HuH-7.5 (cell line): ENCODE measurements around the gene PLEKHJ1.

Source experiments
- DNase-seq: peaks from one replicate; pipeline ENCODE4 v3.0.0; 2011; ENCODE audit warnings: low spot score

Gene PLEKHJ1

DNA sequence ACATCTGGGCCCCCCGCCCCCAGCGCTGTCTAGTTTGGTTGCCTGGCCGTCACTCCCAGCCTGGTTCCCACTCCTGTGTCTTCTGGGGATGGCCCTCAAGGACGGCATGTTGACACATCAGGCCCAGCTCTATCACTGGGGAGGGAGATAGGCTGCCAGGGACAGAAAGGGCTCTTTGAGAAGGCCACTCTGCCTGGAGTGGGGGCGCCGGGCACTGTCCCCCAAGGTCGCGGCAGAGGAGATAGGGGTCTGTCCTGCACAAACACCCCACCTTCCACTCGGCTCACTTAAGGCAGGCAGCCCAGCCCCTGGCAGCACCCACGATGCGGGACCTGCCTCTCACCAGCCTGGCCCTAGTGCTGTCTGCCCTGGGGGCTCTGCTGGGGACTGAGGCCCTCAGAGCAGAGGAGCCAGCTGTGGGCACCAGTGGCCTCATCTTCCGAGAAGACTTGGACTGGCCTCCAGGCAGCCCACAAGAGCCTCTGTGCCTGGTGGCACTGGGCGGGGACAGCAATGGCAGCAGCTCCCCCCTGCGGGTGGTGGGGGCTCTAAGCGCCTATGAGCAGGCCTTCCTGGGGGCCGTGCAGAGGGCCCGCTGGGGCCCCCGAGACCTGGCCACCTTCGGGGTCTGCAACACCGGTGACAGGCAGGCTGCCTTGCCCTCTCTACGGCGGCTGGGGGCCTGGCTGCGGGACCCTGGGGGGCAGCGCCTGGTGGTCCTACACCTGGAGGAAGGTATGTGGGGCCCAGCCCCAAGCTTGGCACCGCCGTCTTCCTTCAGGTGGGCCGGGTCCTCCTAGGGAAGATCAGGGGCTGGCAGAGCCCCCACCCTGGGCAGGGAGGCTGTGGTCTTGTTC is 13.1 kb upstream of the PLEKHJ1 start, which contains the start of gene AMH:
Gene AMH (plus strand): TSS at position 314 of the 857 bp plus-strand sequence. CDS start 10 bp downstream, at position 324.
- no peak for DNase-seq

DNA sequence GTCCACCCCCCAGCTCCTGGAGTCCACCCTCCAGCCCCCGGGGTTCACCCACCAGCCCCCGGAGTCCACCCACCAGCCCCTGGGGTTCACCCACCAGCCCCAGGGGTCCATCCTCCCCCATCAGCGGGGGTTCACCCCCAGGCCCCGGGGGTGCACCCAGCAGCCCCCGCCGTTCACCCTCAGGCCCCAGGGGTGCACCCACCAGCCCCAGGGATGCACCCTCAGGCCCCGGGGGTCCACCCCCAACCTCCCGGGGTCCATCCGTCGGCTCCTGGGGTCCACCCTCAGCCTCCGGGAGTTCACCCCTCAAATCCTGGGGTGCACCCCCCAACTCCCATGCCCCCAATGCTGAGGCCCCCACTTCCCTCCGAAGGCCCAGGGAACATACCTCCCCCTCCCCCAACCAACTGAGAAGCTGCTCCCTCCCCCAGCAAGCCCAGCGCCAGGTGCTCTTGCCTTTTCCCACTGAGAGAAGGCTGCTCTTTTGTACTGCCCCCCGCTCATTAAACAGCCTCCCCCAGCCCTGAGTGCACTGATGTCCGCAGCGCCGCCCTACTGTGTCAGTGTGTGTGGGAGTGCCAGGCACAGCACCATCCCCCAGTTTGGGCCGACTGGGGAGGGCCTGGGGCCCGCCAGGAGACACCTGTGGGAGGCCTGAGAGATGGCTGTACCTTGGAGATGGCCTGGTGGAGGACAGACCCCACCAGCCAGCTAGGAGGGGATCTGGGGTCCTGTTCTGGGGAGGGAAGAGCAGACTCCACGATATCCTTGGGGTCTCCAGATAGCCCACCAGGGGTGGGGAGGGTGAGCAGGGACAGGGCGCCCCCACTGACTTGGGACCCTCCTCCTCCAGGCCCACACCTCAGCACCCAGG is 12.2 kb upstream of the PLEKHJ1 start:
- no peak for DNase-seq

DNA sequence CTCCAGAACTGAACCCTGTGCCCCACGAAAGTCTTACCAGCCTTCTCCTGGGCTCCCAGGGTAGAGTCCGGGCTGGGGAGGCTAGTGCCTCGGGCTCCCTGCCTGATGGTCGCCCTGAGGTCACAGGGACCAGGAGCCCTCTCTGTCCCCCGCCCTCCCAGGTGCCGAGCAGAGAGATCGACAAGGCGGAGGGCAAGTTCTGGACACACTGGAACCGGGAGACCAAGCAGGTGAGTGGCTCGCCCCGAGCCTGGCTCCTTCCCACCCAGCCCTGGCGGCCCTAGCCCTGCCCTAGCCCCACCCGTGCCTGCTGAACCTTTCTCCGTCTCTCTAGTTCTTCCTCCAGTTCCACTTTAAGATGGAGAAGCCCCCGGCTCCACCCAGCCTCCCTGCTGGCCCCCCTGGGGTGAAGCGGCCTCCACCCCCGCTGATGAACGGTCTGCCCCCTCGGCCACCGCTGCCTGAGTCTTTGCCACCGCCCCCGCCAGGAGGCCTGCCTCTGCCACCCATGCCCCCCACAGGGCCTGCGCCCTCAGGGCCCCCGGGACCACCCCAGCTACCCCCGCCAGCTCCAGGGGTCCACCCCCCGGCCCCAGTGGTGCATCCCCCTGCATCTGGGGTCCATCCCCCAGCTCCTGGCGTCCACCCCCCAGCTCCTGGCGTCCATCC is 11.4 kb upstream of the PLEKHJ1 start:
- DNase-seq: no peak

DNA sequence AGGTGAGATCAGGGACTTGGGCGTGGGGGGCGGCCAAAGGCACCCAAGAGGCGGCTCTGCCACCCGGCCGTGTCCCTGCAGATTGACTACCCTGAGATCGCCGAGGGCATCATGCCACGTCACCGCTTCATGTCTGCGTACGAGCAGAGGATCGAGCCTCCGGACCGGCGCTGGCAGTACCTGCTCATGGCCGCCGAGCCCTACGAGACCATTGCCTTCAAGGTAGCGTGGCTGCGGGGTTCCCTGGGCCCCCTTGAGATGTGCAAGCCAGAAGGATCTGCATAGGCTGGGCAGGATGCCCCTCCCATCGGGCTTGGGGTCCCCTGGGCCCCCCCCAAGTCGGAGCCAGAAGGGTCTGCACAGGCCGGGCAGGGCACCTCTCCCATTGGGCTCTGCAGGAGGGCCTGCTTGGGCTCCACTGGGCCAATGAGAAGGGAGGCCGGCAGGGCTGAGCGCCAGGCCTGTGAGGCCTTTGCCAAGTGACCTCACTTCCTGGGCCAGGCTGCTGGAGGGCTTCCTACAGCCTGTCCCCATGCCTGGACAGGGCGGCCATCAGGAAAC is 10.8 kb upstream of the PLEKHJ1 start:
- no peak for DNase-seq

DNA sequence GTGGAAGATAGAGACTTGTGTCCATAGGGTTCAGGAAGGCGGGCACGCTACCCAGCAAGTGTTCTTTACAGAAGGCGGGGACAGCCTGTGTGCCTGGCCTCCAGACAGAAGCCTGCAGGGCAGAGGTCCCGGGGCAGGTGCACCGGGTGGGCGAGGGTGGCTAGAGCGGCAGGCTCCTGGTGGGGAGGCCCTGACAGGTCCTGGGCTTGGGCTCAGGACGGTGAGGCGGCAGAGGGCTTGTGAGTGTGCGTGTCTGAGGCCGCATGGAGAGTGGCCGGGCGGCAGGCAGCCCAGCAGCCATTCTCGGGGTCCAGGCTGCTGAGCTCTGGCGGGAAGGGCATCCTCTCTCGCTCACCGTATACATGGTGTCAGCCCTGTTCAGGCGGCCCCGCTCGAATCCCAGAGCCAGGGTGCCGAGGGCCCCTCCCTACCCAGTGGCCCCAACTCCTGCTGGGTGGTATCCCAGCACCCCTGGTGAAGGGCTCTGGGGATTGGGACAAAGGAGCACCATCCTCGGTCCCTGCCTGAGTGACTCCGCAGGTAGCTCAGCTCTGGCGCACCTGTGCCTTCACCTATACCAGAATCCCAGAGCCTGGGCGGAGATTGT is 10.0 kb upstream of the PLEKHJ1 start:
- DNase-seq: no peak

DNA sequence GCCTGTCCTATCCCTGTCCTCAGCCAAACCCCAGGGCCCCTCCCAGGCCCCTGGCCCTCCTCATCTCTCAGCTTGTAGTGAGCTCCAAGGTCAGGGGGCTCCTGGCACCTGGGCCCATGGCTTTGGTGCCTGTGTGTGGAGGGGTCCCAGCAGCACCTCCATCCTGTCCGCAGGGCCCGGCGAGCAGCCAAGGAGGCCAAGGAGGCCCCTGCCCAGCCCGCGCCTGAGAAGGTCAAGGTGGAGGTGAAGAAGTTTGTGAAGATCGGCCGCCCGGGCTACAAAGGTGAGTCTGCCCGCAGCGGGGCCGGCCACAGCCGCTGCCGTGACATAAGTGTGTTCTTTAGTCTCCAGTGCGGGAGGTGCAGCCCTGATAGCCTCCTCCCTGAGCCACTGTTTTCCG is 9.1 kb upstream of the PLEKHJ1 start:
- no peak for DNase-seq

DNA sequence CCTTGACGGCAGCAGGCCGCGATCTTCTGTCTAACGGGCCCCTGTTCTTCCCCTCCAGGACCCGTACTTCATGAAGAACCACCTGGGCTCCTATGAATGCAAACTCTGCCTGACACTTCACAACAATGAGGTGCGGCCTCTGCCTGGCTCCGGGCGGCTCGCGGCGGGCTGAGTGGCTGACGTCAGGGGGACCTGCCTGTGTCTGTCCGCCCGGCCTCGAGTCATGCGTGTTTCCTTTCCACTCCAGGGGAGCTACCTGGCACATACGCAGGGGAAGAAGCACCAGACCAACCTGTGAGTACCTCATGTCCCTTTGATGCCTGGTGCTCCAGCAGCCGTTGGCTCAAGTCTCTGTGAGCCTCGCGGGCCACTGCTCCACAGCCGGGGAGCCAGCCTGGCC is 8.4 kb upstream of the PLEKHJ1 start:
- no peak for DNase-seq

DNA sequence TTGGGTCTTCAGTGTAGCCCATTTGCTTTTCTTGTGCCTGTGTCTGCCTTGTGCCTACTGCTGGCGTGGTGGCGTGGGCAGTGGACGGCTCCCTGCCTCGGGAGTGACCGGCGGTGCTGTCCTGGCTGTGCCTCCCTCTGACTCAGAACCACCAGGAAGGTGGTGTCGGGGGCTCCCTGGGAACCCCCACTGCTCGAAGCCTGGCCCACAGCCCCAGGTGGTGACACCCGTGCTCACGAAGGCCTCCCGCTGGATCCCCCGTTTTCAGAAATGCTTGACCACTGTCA is 7.9 kb upstream of the PLEKHJ1 start:
- DNase-seq: no peak

DNA sequence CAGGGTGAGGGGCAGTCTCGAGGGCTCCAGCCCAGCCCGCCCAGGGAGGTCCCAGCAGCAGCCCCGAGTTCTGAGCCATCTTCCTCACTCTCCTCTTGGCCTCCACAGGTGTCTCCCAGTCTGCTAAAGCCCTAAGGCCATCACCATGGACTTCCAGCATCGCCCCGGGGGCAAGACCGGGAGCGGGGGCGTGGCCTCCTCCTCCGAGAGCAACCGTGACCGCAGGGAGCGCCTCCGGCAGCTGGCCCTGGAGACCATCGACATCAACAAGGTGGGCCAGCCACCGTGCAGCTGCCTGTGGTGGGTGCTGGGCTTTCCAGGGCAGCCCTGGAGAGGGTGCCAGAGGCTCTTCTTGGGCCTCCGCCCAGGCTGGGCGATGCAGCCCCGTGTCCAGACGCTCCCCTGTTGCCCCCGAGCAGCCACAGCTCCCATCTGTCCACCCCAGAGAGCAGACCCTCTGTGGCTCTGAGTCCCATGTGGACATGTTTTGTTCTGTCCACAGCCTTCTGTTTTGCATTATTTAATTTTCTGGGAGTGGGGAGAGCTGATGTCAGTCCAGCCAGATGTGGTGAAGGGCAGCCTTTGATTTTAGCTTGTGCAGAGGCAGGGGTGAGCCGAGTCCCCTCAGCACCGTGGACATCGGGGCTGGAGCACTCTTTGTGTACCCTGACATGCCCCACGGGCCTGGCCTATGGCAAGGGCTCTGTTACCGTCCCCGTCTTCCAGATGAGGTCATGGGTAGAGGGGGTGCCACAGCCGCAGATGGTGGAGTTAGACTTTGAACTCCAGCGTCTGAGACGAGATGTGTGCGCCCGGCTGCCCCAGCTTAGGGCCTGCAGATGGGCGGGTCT is 7.4 kb upstream of the PLEKHJ1 start:
- no peak for DNase-seq

DNA sequence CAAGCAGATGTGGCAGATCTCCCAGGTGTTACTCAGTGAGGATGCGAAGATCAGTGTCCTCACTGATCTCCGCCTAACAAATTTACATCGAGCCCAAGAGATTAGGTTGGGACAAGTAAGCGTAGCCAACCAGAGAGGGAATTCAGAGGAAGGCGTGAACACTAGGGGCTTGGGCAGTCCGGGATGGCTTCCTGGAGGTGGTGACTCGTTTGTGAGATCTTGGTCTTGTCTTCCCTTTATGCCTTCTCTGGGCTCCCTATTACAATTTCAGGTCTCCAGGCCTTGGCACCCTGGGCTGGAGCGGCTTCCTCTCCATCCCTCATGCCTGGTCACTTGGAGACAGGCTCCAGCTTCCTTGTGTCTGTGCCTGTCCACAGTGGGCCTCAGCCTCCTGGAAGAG is 6.7 kb upstream of the PLEKHJ1 start:
- no peak for DNase-seq

DNA sequence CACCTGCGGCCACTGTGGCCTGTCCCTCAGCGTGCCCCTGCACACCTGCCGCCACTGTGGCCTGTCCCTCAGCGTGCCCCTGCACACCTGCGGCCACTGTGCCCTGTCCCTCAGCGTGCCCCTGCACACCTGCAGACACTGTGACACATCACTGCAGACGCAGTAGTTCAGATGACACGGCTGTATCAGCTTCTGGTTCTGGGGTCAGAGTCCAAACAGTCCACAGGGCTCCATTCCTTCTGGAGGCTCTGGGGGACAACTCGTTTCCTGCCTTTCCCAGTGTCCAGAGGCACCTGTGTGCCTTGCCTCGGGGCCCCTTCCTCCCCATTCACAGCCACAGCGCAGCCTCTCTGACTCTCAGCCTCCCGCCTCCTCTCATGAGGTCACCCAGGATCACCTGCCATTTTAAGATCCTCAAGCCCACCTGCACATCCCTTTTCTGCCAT is 6.0 kb upstream of the PLEKHJ1 start:
- no peak for DNase-seq

DNA sequence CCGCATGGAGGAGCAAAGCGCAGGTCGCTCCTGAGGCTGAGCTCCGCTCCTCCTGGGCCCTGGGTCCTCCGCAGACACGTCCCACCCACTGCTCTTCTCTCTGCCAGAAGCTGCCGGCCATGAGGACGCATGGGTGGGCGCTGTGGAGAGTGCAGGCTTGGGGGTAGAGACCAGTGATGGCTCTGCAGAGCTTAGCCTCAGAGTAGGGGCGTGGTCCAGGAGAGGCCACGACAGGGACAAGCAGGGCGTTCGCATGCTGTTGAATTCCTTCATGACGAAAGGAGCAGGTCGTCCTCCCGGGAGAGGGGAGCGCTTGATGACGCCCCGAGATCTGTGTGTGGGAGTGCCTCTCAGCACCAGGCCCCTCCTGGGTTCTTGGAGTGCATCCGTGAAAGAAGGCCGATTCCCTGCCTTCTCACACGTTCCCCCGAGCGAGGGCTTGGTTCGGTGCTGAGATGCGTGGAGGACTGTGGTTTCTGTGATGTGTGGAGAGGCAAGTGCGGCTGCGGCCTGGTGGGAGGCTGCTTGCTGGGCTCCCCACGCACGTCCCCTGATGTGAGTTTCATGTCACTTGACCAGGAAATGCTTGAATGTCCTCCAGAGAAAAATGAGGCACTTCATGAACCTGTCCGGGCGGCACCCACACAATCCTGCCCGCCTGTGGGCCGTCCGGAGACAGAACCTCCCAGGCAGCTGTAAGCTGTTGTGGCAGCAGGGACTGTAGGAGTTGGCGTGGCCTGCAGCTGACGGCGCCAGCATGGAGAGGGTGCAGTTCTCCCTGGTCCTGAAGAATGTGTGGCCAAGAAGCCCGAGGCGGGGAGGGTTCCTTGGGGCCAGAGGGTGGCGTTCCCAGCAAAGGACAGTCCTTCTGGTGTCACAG is 5.0 kb upstream of the PLEKHJ1 start:
- no peak for DNase-seq

DNA sequence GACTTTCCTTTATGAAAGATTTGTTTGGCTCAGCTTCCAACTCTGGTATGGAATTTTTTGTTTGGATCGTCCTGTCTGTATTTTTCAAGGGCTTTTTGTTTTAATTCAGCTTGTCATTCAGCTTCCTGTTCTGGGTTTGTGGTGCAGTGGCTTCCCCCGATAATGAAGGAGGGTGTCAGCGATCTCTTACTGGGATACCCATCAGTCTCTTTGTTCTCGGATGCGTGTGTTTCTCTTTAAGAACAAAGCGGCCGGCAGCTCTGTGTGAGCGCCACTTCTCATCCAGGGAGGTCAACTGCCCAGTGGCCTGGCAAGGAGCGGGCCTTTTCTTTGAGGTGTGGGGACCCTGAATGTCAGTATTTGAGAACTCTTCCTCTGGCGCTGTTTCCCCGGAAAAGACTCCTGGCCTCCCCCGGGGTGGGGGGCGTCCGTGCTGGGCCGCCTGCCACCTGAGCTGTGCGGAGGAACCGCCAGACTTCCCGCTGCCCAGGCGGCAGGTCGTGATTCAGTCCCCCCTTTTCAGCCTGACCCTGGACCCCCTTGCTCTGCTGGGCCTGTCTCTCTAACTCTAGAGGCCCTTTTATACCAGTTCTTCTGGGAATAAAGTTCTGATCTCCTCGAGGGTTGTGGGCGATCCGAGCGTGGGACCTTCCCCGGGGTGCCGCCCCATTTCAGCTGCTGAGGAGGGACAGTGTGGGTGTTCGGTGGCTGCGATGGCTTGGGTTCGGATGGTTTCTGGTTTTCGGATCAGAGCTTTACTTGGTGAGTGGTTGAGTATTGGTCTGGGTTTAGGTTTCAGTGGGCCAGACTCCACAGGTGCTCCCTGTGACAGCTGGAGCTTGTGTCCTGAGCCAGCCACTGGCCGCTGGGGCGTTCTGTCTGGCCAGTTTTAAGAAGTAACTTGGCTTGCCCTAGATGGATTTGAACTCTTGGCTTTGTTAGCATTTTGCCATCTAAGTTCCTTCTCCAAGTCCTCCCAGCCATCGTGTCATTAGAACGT is 3.9 kb upstream of the PLEKHJ1 start:
- DNase-seq: no peak

DNA sequence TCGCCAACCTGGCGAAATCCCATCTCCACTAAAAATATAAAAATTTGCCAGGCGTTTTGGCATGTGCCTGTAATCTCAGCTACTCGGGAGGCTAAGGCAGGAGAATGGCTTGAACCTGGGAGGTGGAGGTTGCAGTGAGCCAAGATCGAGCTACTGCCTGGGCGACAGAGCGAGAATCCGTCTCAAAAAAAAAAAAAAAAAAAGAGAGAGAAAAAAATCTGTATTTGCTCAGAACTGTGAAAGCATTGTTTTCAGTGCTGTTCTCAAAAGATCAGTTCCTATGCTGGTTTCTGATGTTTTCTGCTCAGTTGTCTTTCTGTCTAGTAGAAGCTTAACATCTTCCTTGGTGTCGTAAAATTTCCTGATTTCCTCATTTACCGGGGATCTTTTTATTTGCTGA is 3.0 kb upstream of the PLEKHJ1 start:
- no peak for DNase-seq

DNA sequence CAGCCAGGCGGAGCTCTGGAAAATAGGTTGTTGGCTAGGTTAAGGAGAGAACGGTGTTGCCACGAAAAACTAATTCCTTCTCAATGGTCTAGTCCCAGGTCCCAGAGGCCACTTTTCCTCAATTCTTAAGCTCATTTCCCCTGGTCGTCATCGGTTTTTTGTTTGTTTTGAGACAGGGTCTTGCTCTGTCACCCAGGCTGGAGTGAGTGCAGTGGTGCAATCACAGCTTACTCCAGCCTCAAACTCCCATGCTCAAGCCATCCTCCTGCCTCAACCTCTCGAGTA is 1.7 kb upstream of the PLEKHJ1 start:
- DNase-seq: no peak

DNA sequence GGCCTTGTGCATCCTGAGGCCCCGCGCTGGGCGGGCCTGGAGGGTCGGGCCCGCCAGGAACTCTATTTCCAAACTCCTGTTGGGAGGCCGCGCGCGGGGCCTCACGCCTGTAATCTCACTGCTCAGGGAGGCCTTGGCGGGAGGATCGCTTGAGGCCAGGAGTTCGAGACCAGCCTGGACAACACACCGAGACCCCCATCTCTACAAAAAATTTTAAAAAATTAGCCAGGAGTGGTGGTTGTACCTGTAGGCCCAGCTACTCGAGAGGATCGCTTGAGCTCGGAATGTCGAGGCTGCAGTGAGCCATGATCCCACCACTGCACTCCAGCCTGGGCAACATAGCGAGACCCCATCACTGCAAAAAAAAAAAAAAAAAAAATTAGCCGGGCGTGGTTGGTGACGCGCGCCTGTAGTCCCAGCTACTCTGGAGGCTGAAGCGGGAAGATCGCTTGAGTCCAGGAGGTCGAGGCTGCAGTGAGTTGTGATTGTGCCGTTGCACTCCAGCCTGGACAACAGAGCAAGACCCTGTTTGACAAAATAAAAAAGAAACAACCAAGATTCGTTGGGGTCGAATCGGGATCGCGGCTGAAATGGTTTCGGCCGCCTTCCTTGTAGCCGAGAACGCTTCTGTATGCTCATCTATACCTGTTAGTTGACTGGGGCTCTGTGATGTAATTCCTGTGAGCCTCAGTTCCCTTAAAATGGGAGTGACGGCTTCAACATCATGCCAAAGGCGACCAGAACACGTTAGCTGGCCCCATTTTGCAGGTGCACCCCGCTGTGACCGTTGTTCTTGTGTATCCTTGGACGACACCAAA is 1.1 kb upstream of the PLEKHJ1 start:
- DNase-seq: no peak

DNA sequence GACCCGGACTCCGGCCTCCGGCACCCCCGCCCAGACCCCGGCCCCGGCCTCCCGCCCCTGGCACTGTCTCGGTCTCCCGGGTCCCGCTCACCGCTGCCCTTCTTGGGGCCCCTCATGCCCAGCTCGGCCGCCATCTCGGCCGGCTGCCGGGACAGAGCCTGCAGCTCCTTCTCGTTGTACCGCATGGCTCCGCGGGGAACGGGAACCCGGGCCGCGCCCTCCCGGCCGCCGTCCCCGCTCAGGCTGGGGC is 140 bp downstream of the PLEKHJ1 start:
- DNase-seq: no peak

DNA sequence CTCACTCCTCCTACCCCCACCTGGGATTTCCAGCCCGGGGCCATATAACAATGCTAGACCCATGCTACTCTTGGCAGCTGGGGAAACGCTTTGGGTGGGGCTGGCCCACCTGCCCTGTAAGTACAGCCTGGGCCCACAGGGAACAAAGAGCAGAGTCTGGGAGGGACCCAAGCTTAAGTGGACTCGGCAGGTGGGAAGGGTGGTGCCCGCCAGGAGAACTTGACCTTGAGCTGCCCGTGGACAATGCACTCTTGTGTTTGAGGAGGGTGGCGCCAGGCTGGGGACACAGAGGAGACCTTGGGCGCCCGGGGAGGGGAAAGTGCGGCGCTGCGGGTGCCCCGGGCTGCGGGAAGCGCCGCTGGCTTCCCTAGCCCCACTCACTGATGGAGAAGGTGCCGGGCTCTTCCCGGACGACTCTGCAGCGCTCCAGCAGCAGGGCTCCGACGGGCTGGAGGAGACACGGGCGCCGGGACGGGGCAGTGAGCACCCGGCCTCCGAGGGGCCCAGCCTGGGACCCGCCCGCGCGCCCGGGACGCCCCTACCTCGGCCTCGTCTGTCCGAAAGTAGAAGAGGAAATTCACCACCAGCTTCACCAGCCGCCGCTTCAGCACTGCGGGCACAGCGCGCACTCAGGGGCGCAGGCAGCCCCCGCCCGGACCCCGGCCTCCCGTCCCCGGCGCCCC is 607 bp downstream of the PLEKHJ1 start:
- DNase-seq: peak; percentile 75
